IMR-90 (cell line): Measurements from ENCODE around the gene CGB5. TPM values are rescaled to one million over a fixed set of nuclear protein-coding genes. Genes with fewer than 3 reads are reported as not detected.
"Not testable (repeated sequence)": the region's sequence is repeated elsewhere in the genome, so short reads cannot be mapped to it uniquely, and the experiment has no call there.

Experiments
- ATAC-seq: fragments of 200-7000 bp; cut with Tn5 transposase; 2 replicates; pipeline ENCODE4 v1.9.1; 2020; ENCODE audit warnings: low read depth, mild to moderate bottlenecking, moderate library complexity
- BruUV-seq: library from RNA; stranded (reverse); fragments of 400-500 nt; replicated peaks from 2 replicates; lab custom pipeline; 2021; lab: Mats Ljungman, UMichigan
- CTCF ChIA-PET: fragments of 300-600 bp; formaldehyde crosslinking; extraction: SDS; loops from one replicate; lab custom pipeline; 2021; ENCODE audit warnings: antibody characterized with exemption; lab: Yijun Ruan, JAX
- POLR2A ChIA-PET: fragments of 300-600 bp; sonication (Branson Sonifier 250); formaldehyde crosslinking; loops from one replicate; lab custom pipeline; 2022; ENCODE audit warnings: antibody characterized with exemption; ENCODE audit not compliant: unreplicated experiment; lab: Charles Lee
- DNase-seq: peaks from one replicate; pipeline ENCODE4 v3.0.0; 2013
- H2AFZ ChIP-seq: replicated peaks from 2 replicates; pipeline ENCODE3; 2013; ENCODE audit warnings: low read length, mild to moderate bottlenecking; ENCODE audit not compliant: poor library complexity
- H2AK5ac ChIP-seq: 2 replicates; pipeline ENCODE4 v1.6.1; 2013; ENCODE audit warnings: low read depth, low read length, inconsistent platforms
- H2AK9ac ChIP-seq: replicated peaks from 2 replicates; pipeline ENCODE3; 2013; ENCODE audit warnings: mild to moderate bottlenecking, low read depth, low read length, moderate library complexity; ENCODE audit not compliant: poor library complexity
- H2BK120ac ChIP-seq: 2 replicates; pipeline ENCODE4 v1.6.1; 2013; ENCODE audit warnings: low read depth, low read length, inconsistent platforms
- H2BK15ac ChIP-seq: 3 replicates; pipeline ENCODE4 v1.6.1; 2013; ENCODE audit warnings: low read depth, low read length, inconsistent platforms
- H2BK20ac ChIP-seq: 2 replicates; pipeline ENCODE4 v1.6.1; 2013; ENCODE audit warnings: low read depth, mild to moderate bottlenecking, inconsistent platforms, low read length, moderate library complexity
- H2BK5ac ChIP-seq: 2 replicates; pipeline ENCODE4 v1.6.1; 2013; ENCODE audit warnings: mild to moderate bottlenecking, low read depth, low read length, inconsistent platforms; ENCODE audit not compliant: poor library complexity, severe bottlenecking
- H3K14ac ChIP-seq: replicated peaks from 2 replicates; pipeline ENCODE4 v1.6.1; 2013; ENCODE audit warnings: low read depth, low read length, inconsistent platforms
- H3K18ac ChIP-seq: 2 replicates; pipeline ENCODE4 v1.6.1; 2013; ENCODE audit warnings: low read depth, low read length, control low read depth
- H3K23ac ChIP-seq: 2 replicates; pipeline ENCODE4 v1.6.1; 2013; ENCODE audit warnings: low read depth, low read length, inconsistent platforms
- H3K27ac ChIP-seq: 2 replicates; pipeline ENCODE4 v1.5.1; 2013; ENCODE audit warnings: mild to moderate bottlenecking, control low read depth, low read length; ENCODE audit not compliant: insufficient read depth
- H3K27me3 ChIP-seq: 2 replicates; pipeline ENCODE4 v1.6.1; 2013; ENCODE audit warnings: low read length; ENCODE audit not compliant: control insufficient read depth, insufficient read depth
- H3K36me3 ChIP-seq: 2 replicates; pipeline ENCODE4 v1.6.1; 2013; ENCODE audit warnings: low read length, mixed read lengths; ENCODE audit not compliant: control insufficient read depth, insufficient read depth
- H3K4ac ChIP-seq: 2 replicates; pipeline ENCODE4 v1.6.1; 2013; ENCODE audit warnings: low read depth, low read length, inconsistent platforms
- H3K4me1 ChIP-seq: 2 replicates; pipeline ENCODE4 v1.6.1; 2013; ENCODE audit warnings: low read length, mixed read lengths; ENCODE audit not compliant: control insufficient read depth, insufficient read depth
- H3K4me2 ChIP-seq: 2 replicates; pipeline ENCODE4 v1.6.1; 2013; ENCODE audit warnings: low read depth, mild to moderate bottlenecking, control low read depth, low read length, moderate library complexity
- H3K4me3 ChIP-seq: 2 replicates; pipeline ENCODE4 v1.5.1; 2013; ENCODE audit warnings: low read depth, mild to moderate bottlenecking, control low read depth, low read length, moderate library complexity; ENCODE audit not compliant: insufficient read depth
- H3K56ac ChIP-seq: 2 replicates; pipeline ENCODE4 v1.6.1; 2013; ENCODE audit warnings: low read length, inconsistent platforms; ENCODE audit not compliant: insufficient read depth; ENCODE audit errors: extremely low read depth
- H3K79me1 ChIP-seq, 2 experiments: 2 replicates each; pipeline ENCODE4 v1.6.1; 2013; ENCODE audit warnings: low read length in 2 of 2, inconsistent platforms in 1 of 2, low read depth in 1 of 2
- H3K9ac ChIP-seq: 2 replicates; pipeline ENCODE4 v1.6.1; 2013; ENCODE audit warnings: low read depth, low read length, control low read depth
- H3K9me1 ChIP-seq: 2 replicates; pipeline ENCODE4 v1.6.1; 2013; ENCODE audit warnings: low read length, inconsistent platforms; ENCODE audit not compliant: insufficient read depth
- H3K9me3 ChIP-seq: 2 replicates; pipeline ENCODE4 v1.6.1; 2013; ENCODE audit warnings: low read length; ENCODE audit not compliant: control insufficient read depth, insufficient read depth
- H4K20me1 ChIP-seq: 2 replicates; pipeline ENCODE4 v1.6.1; 2013; ENCODE audit warnings: low read length, inconsistent platforms; ENCODE audit not compliant: insufficient read depth
- H4K5ac ChIP-seq: 2 replicates; pipeline ENCODE4 v1.6.1; 2013; ENCODE audit warnings: mild to moderate bottlenecking, low read depth, low read length, control low read depth
- H4K8ac ChIP-seq, 2 experiments: 2 replicates each; pipeline ENCODE4 v1.6.1; 2013; ENCODE audit warnings: low read depth in 2 of 2, low read length in 2 of 2, control low read depth in 1 of 2, inconsistent platforms in 1 of 2
- H4K91ac ChIP-seq: 2 replicates; pipeline ENCODE4 v1.6.1; 2013; ENCODE audit warnings: low read depth, low read length, inconsistent platforms; ENCODE audit not compliant: insufficient read depth
- WGBS, 2 experiments: methylation state at CpG; one replicate each; pipeline versions ENCODE4 v1.1.5 to v1.1.7; 2013; ENCODE audit warnings: missing lambda C conversion rate in 2 of 2; ENCODE audit not compliant: insufficient read length in 1 of 2; ENCODE audit errors: extremely low coverage in 2 of 2; 5-methylcytosine and 5-hydroxymethylcytosine counted together
- dilution Hi-C: fragments of 300-500 bp; cut with HindIII; formaldehyde crosslinking; loops from one replicate; pipeline ENCODE4 v1.14.3; 2018; ENCODE audit warnings: low sequenced_read_pairs; ENCODE audit not compliant: unreplicated experiment
- in situ Hi-C: fragments of 300-500 bp; cut with MboI; formaldehyde crosslinking; loops from 3 replicates; pipeline ENCODE4 v1.14.3; 2019; ENCODE audit warnings: low sequenced_read_pairs, inconsistent platforms, mixed read lengths
- intact Hi-C: fragments of 100-400 bp; cut with micrococcal nuclease; formaldehyde crosslinking; loops from 2 replicates; pipeline ENCODE4 v1.10.0; 2022
- polyA plus RNA-seq, 3 experiments: library from polyadenylated mRNA; depleted of rRNA; stranded (reverse); fragments of >200 nt; gene quantifications; 2 replicates each; pipeline ENCODE4 v1.2.3, GENCODE V29; 2012; ENCODE audit warnings: low replicate concordance in 1 of 3
- total RNA-seq: library from RNA; depleted of rRNA; stranded (reverse); fragments of >200 nt; gene quantifications from 2 replicates; pipeline ENCODE4 v1.2.3, GENCODE V29; 2012

The CGB5 gene
- total and polyA plus RNA-seq, 2 of the 4 experiments (the other 2 are of a cell fraction), result not detected

GRCh38 chr19:49018388-49019241 is 25.0 kb upstream of the CGB5 start:
- H2BK5ac ChIP-seq, ATAC-seq, H3K79me1 ChIP-seq, H3K9me3 ChIP-seq, H4K20me1 ChIP-seq, H2AK9ac ChIP-seq, dilution Hi-C loops, H3K27ac ChIP-seq, H2BK20ac ChIP-seq, H4K5ac ChIP-seq, in situ Hi-C loops, H3K9me1 ChIP-seq, H3K18ac ChIP-seq, intact Hi-C loops, H3K27me3 ChIP-seq, H3K56ac ChIP-seq, H3K4me1 ChIP-seq, BruUV-seq, DNase-seq, POLR2A ChIA-PET: not testable (repeated sequence)
- H3K4ac ChIP-seq, result 0 out of 2 replicates have a peak overlapping the region, but pooled peaks have one; percentile 35
- peak overlapping the region; percentile 59; the same call in 1 of the 2 replicates for H3K23ac ChIP-seq
- peak overlapping the region; percentile 32; the same call in 1 of the 2 replicates for H3K4me3 ChIP-seq
- H4K8ac ChIP-seq, result peak overlapping the region in 1 of 2 experiments; percentile 67; a peak in 1 of 4 replicates
- H2BK15ac ChIP-seq, result peak overlapping the region; percentile 13; the same call in 1 of the 3 replicates
- CTCF ChIA-PET, result interaction anchor here (0.6 to 1.6 kb wide), 5 partner anchors 19 to 119 kb away, joined by 3 to 5 read pairs (median 4); partner anchors contain the start of genes GYS1, NUCB1 and RUVBL2
- peak overlapping the region; percentile 91 for H3K14ac ChIP-seq
- H3K4me2 ChIP-seq, result peak overlapping the region; percentile 93
- peak overlapping the region; percentile 34; the same call in 1 of the 2 replicates for H3K9ac ChIP-seq
- H2AFZ ChIP-seq, result peak overlapping the region; percentile 72
- H4K91ac ChIP-seq, result peak overlapping the region; percentile 37; the same call in 1 of the 2 replicates
- peaks cover 22% of the 10 kb centered on the region for H3K36me3 ChIP-seq
- peak overlapping the region; percentile 73 for H2AK5ac ChIP-seq
- WGBS, 2 experiments, result 30% methylated on average over 16 of the region's 50 CpGs; no CpG with 5 or more reads in 1 of the 2 experiments
- H2BK120ac ChIP-seq, result 0 out of 2 replicates have a peak overlapping the region, but pooled peaks have one; percentile 64
